ENCODE data around the gene CYSRT1. TPM values are rescaled to one million over a fixed set of nuclear protein-coding genes. Genes with fewer than 3 reads are reported as not detected.
"Not testable (repeated sequence)": the region's sequence is repeated elsewhere in the genome, so short reads cannot be mapped to it uniquely, and the experiment has no call there.

CYSRT1 gene
- total and polyA plus RNA-seq, 2 donors from 2014 or later = 0.94 to 1.3 TPM

- peaks cover 0 to 8% (median 4%) of the 10 kb centered on the region in 3 donors for H3K4me1 ChIP-seq (ENCODE audit: control insufficient read depth in 2 of 3, insufficient read depth in 2 of 3, low read depth in 1 of 3, low read length in 3 of 3)
- no peaks in the 10 kb centered on the region for H3K36me3 ChIP-seq (ENCODE audit: control insufficient read depth in 2 of 3, insufficient read depth in 3 of 3, low read length in 3 of 3)
- no peak overlapping the region for H3K9ac ChIP-seq (ENCODE audit: low read length in 3 of 3)
- H3K27me3 ChIP-seq (ENCODE audit: control insufficient read depth, insufficient read depth, low read length) = no peaks in the 10 kb centered on the region
- peak; percentile 99 for TF ChIP-seq CTCF (IDR thresholded peaks at IDR 0.05; ENCODE audit: borderline replicate concordance, extremely low read depth, insufficient read depth)
- peak overlapping the region in 1 of 2 donors; percentile 7 for H3K27ac ChIP-seq (ENCODE audit: low read depth in 2 of 2, low read length in 2 of 2)
- H3K4me3 ChIP-seq (ENCODE audit: low read length in 3 of 3) = no peak overlapping the region
- DNase-seq = peak; percentile 92 to 95 (median 93)
- no peak for FAIRE-seq
- H3K9me3 ChIP-seq (ENCODE audit: control insufficient read depth in 2 of 3, insufficient read depth in 1 of 3, low read length in 3 of 3) = no peaks in the 10 kb centered on the region
- intact Hi-C loops (cut with DNase I) = loop anchor here (10.0 kb wide), 1 partner anchor 122 kb away; the partner anchor contains the start of gene DPP7
Observed at GRCh38 chr9:137236238-137236935, 11.4 kb downstream of the CYSRT1 start.

- no peak for FAIRE-seq
- no peak overlapping the region for H3K4me3 ChIP-seq (ENCODE audit: low read length in 3 of 3)
- H3K36me3 ChIP-seq (ENCODE audit: control insufficient read depth in 2 of 3, insufficient read depth in 3 of 3, low read length in 3 of 3) = no peaks in the 10 kb centered on the region
- H3K9ac ChIP-seq (ENCODE audit: low read length in 3 of 3) = no peak overlapping the region
- intact Hi-C loops (cut with DNase I) = loop anchor here (10.0 kb wide), 1 partner anchor 122 kb away; the partner anchor contains the start of gene DPP7
- H3K27ac ChIP-seq (ENCODE audit: low read depth in 2 of 2, low read length in 2 of 2) = no peak overlapping the region
- peaks cover 0 to 8% (median 4%) of the 10 kb centered on the region in 3 donors for H3K4me1 ChIP-seq (ENCODE audit: control insufficient read depth in 2 of 3, insufficient read depth in 2 of 3, low read depth in 1 of 3, low read length in 3 of 3)
- peak in 4 of 5 donors; percentile 52 to 79 (median 58) for DNase-seq
- H3K27me3 ChIP-seq (ENCODE audit: control insufficient read depth, insufficient read depth, low read length) = no peaks in the 10 kb centered on the region
- TF ChIP-seq CTCF (IDR thresholded peaks at IDR 0.05; ENCODE audit: borderline replicate concordance, extremely low read depth, insufficient read depth) = no peak
- no peaks in the 10 kb centered on the region for H3K9me3 ChIP-seq (ENCODE audit: control insufficient read depth in 2 of 3, insufficient read depth in 1 of 3, low read length in 3 of 3)
Observed at GRCh38 chr9:137236936-137237421, 12.0 kb downstream of the CYSRT1 start.

GRCh38 chr9:137237759-137238726 lies 13.1 kb downstream of the CYSRT1 start:
- peak in 1 of 5 donors; percentile 65 for DNase-seq
- FAIRE-seq = no peak
- Histone ChIP-seq H3K27ac (ENCODE audit: low read depth in 2 of 2, low read length in 2 of 2) (no peak overlapping the region), H3K4me3 (ENCODE audit: low read length in 3 of 3) (no peak overlapping the region), H3K9ac (ENCODE audit: low read length in 3 of 3) (no peak overlapping the region), H3K27me3 (ENCODE audit: control insufficient read depth, insufficient read depth, low read length) (no peaks in the 10 kb centered on the region), H3K4me1 (ENCODE audit: control insufficient read depth in 2 of 3, insufficient read depth in 2 of 3, low read depth in 1 of 3, low read length in 3 of 3) (peaks cover 0 to 18% (median 11%) of the 10 kb centered on the region in 3 donors), H3K36me3 (ENCODE audit: control insufficient read depth in 2 of 3, insufficient read depth in 3 of 3, low read length in 3 of 3) (peaks cover 0 to 7% (median 6%) of the 10 kb centered on the region in 3 donors), H3K9me3 (ENCODE audit: control insufficient read depth in 2 of 3, insufficient read depth in 1 of 3, low read length in 3 of 3) (no peaks in the 10 kb centered on the region)
- no peak for TF ChIP-seq CTCF (IDR thresholded peaks at IDR 0.05; ENCODE audit: borderline replicate concordance, extremely low read depth, insufficient read depth)
- intact Hi-C loops (cut with DNase I) = loop anchor here (10.0 kb wide), 1 partner anchor 123 kb away; the partner anchor contains the start of gene DPP7

- H3K9me3 ChIP-seq (ENCODE audit: control insufficient read depth in 2 of 3, insufficient read depth in 1 of 3, low read length in 3 of 3); FAIRE-seq; H3K27me3 ChIP-seq (ENCODE audit: control insufficient read depth, insufficient read depth, low read length); DNase-seq: not testable (repeated sequence)
- Histone ChIP-seq H3K36me3 (ENCODE audit: control insufficient read depth in 2 of 3, insufficient read depth in 3 of 3, low read length in 3 of 3) (peaks cover 2 to 13% (median 6%) of the 10 kb centered on the region in 3 donors), H3K4me1 (ENCODE audit: control insufficient read depth in 2 of 3, insufficient read depth in 2 of 3, low read depth in 1 of 3, low read length in 3 of 3) (peaks cover 0 to 23% (median 11%) of the 10 kb centered on the region in 3 donors), H3K9ac (ENCODE audit: low read length in 3 of 3) (peak overlapping the region in 1 of 3 donors; percentile 73), H3K4me3 (ENCODE audit: low read length in 3 of 3) (peak overlapping the region; percentile 38 to 64 (median 41)), H3K27ac (ENCODE audit: low read depth in 2 of 2, low read length in 2 of 2) (peak overlapping the region; percentile 91 to 98)
- intact Hi-C loops (cut with DNase I) = loop anchor here (10.0 kb wide), 1 partner anchor 125 kb away; the partner anchor contains the start of gene DPP7
Observed at GRCh38 chr9:137239541-137240200, 14.7 kb downstream of the CYSRT1 start.
